GM19467 (cell line): Measurements from ENCODE around the gene DEGS2.

Experiments used
- ATAC-seq: cut with Tn5 transposase; IDR thresholded peaks from one replicate; pipeline ENCODE4 v1.9.1; 2021; ENCODE audit warnings: mild to moderate bottlenecking, moderate library complexity; ENCODE audit not compliant: unreplicated experiment

The DEGS2 gene

DNA sequence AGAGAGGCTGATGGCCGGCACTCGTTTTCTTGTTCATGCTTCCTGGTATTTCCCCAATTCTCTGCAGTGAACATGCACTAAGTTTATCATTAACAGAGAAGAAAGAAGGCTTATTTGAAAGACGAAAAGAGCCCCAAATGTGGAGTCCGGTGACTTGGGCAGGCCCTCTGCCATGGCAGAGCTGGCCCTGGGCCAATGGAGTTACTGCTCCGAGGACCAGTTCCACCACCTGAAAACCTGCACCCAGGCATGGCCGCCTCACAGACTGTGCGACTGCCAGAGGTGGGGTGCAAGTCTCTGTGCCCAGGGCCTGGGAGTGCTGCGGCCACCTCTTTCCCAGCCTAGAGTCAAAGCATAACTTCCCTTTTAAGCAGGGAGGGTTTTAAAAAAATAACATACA is 24.9 kb downstream of the DEGS2 start:
- no peak for ATAC-seq

DNA sequence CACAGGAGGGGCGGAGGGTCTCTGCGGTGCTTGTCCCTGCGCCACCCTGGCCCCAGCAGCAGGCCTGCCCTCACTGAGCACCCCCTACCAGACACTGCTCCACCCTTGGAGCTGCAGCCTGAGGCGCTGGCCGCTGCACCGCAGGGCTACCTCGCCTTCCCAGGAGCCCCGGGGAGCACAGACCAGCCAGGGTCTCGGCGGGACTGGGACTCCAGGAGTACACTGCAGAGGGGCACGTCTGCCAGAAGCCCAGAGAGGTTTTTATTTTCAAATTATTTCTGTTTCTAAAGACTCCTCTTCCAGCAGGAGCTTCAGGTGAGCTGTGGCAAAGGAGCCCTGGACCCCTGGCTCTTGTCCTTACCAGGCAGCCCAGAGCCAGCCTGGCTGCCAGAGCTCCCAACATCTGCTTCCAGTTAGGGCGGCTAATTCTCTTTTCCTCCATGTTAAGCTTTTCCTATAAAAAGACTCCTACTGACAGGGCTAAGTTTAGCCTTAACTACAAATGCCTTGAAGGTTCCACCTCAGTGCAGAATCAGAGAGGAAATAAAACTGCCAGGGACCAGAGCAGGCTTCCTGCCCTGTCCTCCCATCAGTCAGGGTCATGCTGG is 26.4 kb downstream of the DEGS2 start:
- no peak for ATAC-seq

DNA sequence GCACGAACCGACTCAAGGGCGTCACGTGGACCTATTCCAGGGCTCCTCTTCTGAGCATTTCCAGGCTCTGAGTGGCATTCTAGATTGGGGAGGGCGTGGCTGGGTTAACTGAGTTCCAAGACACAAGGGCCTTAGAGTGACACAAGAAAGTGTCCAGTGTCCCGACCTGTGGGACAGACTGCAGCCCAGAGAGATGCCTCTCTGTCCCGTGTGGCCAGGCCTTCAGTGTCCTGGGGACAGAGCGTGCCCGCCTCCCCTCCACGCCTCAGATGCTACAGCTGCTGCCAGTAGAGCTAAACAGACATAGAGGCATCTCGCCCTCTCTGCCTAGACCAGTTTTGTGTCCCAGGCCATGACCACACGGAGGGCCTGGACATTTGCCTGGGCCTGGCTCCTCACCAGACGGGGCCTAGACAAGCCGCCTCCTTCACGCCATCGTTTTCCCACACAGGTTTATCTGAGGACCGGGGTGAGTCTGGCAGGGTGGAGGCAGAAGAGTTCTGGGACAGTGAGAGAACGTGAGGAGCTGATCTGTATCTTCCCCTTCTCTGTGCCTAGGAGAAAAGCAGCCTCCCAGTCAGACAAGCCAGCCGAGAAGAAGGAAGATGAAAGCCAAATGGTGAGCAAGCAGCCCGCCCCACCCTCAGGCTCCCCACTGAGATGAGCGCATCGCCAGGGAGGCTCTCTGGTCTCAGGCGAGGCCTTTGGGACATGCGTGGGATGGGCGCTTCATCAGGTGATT is 27.1 kb downstream of the DEGS2 start:
- ATAC-seq: no peak

GRCh38 chr14:100131181-100131580 is 28.3 kb downstream of the DEGS2 start:
- ATAC-seq: no peak

DNA sequence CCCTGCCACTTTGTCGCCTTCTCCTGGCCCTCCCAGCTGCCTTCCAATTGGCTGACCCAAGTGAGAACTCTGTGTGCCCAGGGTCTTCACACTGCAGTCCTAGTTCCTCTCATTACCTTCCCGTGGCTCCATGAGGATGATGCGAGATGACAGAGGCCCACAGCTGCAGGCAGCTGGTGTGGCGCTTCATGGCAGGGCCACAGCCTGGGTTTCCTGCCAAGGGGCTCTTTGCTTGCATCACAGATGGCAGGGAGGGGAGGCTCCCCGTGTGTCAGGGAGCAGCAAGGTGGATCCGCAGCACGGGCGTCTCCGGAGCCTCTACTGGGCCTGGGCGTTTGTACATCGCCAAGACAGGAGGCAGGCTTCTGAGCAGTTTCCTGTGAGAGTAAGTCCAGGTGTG is 28.9 kb downstream of the DEGS2 start:
- no peak for ATAC-seq

GRCh38 chr14:100129161-100129589 is 30.3 kb downstream of the DEGS2 start:
- no peak for ATAC-seq

DNA sequence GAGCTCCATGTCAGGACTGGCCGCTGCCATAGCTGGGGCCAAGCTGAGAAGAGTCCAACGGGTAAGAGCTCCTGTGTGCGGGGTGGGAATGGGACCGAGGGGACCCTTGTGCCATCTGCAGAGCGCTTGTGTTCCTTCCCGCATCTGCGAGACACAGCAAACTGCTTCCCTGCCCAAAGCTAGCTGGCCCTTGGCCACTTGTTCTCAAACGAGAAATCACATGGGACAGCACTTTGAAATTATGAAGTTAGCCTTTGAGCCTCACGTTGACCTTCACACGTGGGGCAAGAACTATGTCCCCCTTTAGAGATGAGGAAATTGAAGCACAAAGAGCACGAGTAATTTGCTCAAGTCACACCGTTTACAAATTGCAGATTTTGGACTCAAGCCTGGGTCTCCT is 30.8 kb downstream of the DEGS2 start:
- ATAC-seq: no peak

DNA sequence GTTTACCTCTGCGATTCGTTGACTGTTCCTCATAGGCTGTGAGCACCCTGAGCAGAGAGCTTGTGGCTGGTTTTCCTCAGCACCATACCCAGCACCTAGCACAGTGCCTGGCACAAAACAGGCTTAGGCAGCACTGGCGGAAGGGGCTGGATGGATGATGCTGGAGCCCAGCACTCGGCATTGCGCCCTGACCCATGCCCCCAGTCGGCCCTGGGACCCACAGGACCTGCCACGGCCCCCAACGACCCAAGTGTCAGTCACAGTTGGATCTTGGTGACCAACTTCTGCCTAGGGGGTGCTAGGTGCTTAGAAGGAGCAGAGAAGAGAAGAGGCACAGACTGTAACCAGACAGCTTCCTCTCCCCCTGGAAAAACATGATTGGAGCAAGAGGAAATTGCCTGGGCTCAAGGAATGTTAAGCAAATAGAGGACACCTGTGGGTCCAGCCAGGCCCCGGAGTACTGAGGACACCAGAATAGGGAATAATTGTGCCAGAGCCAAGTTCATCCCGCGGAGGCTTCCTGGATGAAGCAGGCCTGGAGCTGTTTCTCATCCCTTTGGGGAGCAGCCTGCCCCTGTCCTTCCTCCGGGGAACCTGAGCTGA is 31.5 kb downstream of the DEGS2 start:
- ATAC-seq: no peak

- no peak for ATAC-seq
Measured at GRCh38 chr14:100126401-100126800, 33.0 kb downstream of the DEGS2 start.

DNA sequence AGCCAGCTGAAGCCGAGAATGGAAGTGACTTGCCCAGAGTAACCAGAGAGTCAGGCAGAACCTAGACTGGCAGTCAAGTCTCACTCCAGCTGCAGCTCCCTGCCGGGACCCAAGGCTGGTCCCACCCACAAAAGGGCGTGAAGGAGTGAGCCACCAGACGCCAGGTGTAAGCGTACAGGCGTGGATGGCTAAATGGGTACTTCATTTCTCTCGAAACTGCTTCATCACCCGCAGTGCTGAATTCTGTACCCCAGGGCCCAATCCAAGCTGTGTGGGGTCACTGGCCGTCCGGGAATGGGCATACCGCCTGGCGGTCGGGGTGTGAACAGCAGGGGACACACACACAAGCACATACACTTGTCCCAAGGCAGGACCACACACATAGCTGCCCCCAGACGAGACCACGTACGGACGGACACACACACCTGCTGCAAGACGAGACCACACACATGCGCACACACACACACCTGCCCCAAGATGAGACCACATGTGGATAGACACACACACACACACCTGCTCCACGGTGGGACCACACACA is 34.8 kb downstream of the DEGS2 start:
- ATAC-seq: no peak

DNA sequence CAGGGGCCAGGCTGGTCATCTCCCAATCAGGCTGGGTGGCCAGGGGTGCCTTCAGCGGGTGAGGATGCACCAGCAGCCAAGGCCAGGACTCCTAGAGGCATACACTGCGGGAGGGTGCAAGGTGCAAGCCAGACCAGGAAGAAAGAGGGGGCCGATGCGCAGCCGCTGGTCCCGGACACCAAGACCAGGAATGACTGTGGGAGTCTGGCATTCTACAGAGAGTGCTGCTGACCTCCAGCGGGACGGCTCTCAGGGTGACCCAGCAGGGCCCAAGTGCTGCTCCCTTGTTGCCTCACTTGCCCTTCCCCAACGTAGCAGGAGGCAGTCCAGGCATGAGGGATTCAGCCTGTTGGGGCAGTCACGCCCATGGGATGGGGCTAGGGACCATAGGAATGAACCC is 35.8 kb downstream of the DEGS2 start:
- no peak for ATAC-seq

DNA sequence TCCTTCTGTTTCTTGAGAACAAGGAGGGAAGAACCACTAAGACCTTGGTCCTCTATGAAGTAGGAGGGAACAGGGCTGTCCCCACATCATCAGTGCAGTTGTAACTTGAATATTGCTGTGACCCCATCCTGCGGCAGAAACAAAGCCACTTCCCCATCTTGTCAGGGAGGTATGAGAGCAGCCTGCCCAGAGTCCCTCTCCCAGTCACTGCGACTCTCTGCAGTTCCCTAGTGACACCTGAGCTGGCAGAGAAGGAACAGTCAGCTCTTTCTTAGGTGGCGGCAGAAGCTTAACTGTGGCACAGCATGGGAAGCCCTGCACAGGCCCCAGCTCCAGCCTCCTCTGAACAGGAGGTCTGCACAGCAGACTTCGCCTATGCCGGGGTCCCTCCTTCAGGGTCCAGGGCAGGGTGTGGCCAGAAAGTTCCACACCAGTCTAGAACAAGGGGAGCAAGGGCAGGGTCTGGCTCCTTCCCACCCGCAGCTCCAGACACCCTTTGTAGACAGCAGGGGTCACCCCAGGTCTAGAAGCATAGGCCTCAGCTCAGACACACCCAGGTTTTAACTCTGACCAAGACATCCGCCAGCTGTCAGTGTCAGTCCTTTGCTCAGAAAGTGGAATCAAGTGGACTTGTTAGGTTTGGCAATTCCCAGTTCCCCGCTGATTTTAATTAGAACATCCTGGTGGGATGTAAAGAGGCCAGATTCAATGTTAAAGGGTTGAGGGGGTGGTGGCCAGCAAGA is 36.8 kb downstream of the DEGS2 start:
- no peak for ATAC-seq

DNA sequence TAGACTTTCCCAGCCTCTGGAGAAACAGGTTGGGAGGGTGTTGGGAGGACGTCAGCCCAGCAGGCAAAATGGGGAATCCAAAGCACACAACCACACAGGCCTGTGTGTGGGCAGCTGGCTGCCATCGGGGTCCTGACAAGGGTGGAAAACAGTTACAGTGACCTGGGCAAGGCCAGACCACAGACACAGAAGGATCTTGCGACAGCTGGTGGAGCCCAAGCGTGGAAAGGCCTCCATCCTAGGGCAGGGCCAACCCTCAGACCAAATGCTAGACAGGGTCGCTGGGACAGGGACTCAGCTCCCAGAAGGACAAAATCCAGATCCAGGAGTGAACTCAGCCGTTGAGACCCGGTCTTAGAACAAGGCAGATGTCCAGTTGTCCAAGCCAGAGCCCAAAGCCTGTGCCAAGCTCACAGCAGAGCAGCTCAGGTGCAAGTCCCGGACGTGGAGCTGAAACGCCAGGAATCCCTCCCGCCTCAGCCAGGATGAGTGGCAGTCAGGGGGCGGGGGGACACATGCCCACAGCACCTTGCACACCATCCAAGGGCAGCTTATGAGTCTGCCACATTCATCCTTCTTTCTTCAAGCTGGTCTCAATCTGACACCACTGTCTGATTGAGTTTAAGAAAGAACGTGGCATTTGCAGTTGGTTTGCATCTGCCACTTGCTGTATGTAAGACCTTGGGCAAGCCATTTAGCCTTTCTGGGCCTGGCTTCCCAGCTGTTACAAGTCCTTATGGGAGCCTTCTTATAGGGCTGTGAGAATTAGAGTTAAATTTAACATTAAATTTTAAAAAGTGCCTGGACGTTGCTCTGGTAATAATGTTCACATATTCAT is 37.6 kb downstream of the DEGS2 start:
- ATAC-seq: no peak

DNA sequence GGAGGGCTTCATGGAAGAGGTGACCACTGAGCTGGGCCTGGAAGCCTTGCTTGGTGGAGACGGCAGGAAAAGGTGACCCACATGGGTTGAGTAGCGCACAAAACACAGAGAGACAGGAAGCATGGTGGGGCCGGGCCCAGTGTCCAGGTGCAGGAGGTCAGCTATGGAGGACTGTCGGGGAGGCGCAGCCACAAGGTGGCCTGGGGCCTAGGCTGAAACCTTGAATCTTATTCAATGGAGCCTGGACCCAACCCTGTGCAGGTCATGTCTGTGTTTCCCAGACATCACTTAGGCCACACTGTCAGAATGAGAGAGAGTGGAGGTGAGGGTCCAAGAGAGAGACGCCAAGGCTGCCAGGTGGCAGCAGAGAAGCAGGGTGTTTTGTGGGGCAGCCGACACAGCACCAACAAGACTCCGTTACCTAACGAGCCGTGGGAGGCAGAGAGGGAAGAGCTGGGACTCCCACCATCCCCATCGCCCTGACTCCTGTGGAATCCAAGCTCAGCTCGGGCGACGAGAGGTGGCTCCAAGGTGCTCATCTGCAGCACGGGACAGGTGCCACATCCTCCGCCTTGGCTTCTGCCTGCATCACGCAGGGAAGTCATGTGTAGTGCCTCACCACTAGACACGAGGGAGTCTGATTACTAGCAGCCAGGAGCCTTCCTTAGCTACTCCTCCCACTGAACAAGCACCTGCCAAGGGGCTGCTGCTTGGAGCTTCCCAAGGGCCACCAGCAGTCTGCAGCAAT is 38.7 kb downstream of the DEGS2 start:
- no peak for ATAC-seq

- no peak for ATAC-seq
Measured at GRCh38 chr14:100119251-100119650, 40.2 kb downstream of the DEGS2 start.

- ATAC-seq: no peak
Measured at GRCh38 chr14:100118396-100119011, 40.9 kb downstream of the DEGS2 start.

GRCh38 chr14:100117633-100118395 is 41.6 kb downstream of the DEGS2 start:
- ATAC-seq: no peak

DNA sequence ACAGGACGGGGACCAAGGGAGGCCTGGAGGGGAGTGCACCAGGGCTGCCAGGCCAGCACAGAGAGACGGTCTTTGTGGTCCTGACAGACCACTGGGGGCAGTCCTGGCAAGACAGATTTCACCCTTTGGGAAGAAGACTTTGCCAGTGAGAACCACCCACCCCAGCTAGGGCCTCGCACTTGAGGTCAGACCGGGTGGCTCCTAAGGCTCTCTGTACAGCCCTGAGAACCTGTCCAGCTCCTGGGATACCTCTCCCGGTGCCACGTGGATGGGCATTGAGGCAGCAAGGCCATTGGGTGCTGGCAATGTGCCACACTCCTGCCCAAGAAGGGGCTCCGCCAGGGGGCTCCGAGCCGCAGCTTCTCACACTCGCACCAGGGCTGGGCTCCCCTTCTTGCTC is 42.4 kb downstream of the DEGS2 start:
- no peak for ATAC-seq

GRCh38 chr14:100116134-100116533 is 43.3 kb downstream of the DEGS2 start:
- no peak for ATAC-seq
